GM12878 (cell line): ENCODE measurements around the gene CREB3L1. TPM values are rescaled to one million over a fixed set of nuclear protein-coding genes. Genes with fewer than 3 reads are reported as not detected.

ENCODE experiments used
- ATAC-seq: fragments of 200-7000 bp; cut with Tn5 transposase; 3 replicates; pipeline ENCODE4 v1.9.1; 2020; ENCODE audit warnings: mild to moderate bottlenecking, moderate library complexity
- BruUV-seq: library from RNA; stranded (reverse); fragments of 400-500 nt; replicated peaks from 2 replicates; lab custom pipeline; 2021; lab: Mats Ljungman, UMichigan
- CTCF ChIA-PET: fragments of 300-600 bp; sonication (Branson Sonifier 250); formaldehyde crosslinking; extraction: SDS; loops from one replicate; lab custom pipeline; 2021; ENCODE audit warnings: inconsistent platforms; lab: Yijun Ruan, JAX
- POLR2A ChIA-PET: fragments of 350-600 bp; formaldehyde crosslinking; extraction: SDS; loops from one replicate; lab custom pipeline; 2021; ENCODE audit warnings: inconsistent platforms; lab: Charles Lee
- RAD21 ChIA-PET: fragments of 300-600 bp; sonication (Branson Sonifier 250); formaldehyde crosslinking; loops from one replicate; lab custom pipeline; 2023; ENCODE audit warnings: antibody characterized with exemption; ENCODE audit not compliant: unreplicated experiment; lab: Charles Lee
- SMC1A ChIA-PET: fragments of 300-600 bp; sonication (Branson Sonifier 250); formaldehyde crosslinking; loops from one replicate; lab custom pipeline; 2023; ENCODE audit not compliant: unreplicated experiment, uncharacterized antibody; lab: Charles Lee
- DNase-seq: peaks from one replicate; pipeline ENCODE4 v3.0.0-alpha.2; 2011; ENCODE audit warnings: low read depth, low spot score
- FAIRE-seq: peaks from 3 replicates; lab custom pipeline; 2011; peaks lifted over from hg19 to GRCh38; lab: Jason Lieb, UNC
- H2AFZ ChIP-seq: 2 replicates; pipeline ENCODE4 v1.6.0; 2011; ENCODE audit warnings: low read depth, low read length, control low read depth; ENCODE audit not compliant: control insufficient read depth
- H3K27ac ChIP-seq: 2 replicates; pipeline ENCODE4 v1.5.1; 2011; ENCODE audit warnings: control low read depth; ENCODE audit not compliant: control insufficient read depth, insufficient read depth
- H3K27me3 ChIP-seq, 2 experiments: replicated peaks in 1 of 2; 2 replicates each; pipeline versions ENCODE4 v1.6.0 to v1.6.1; 2011; ENCODE audit warnings: low read length in 1 of 2; ENCODE audit not compliant: control insufficient read depth in 2 of 2, insufficient read depth in 2 of 2
- H3K36me3 ChIP-seq, 2 experiments: 2 replicates each; pipeline ENCODE4 v1.5.1; 2011; ENCODE audit warnings: low read length in 1 of 2; ENCODE audit not compliant: control insufficient read depth in 2 of 2, insufficient read depth in 2 of 2
- H3K4me1 ChIP-seq: 2 replicates; pipeline ENCODE4 v1.6.1; 2011; ENCODE audit warnings: mild to moderate bottlenecking, low read length, moderate library complexity, mixed read lengths; ENCODE audit not compliant: control insufficient read depth, insufficient read depth
- H3K4me2 ChIP-seq: 2 replicates; pipeline ENCODE4 v1.6.0; 2011; ENCODE audit warnings: control low read depth; ENCODE audit not compliant: control insufficient read depth, insufficient read depth
- H3K4me3 ChIP-seq: fragments of 200-600 bp; sonication (generic); 2 replicates; pipeline ENCODE4 v1.5.1; 2016
- H3K79me2 ChIP-seq: 2 replicates; pipeline ENCODE4 v1.6.0; 2011; ENCODE audit warnings: low read length; ENCODE audit not compliant: control insufficient read depth, insufficient read depth
- H3K9ac ChIP-seq: 2 replicates; pipeline ENCODE4 v1.8.0; 2011; ENCODE audit warnings: low read length, control low read depth, mixed read lengths; ENCODE audit not compliant: control insufficient read depth, insufficient read depth
- H3K9me3 ChIP-seq: replicated peaks from 3 replicates; pipeline ENCODE4 v1.5.1; 2011; ENCODE audit warnings: mild to moderate bottlenecking, low read length; ENCODE audit not compliant: control insufficient read depth, insufficient read depth
- H4K20me1 ChIP-seq: 2 replicates; pipeline ENCODE4 v1.6.0; 2011; ENCODE audit not compliant: control insufficient read depth, insufficient read depth
- ATF2 ChIP-seq: IDR thresholded peaks from 2 replicates; pipeline ENCODE4 v1.6.1; 2012; ENCODE audit warnings: low read length, inconsistent platforms
- CHD4 ChIP-seq: fragments of 200-600 bp; sonication (generic); IDR thresholded peaks from 2 replicates; pipeline ENCODE4 v1.6.1; 2016; ENCODE audit warnings: mild to moderate bottlenecking
- GATAD2B ChIP-seq: fragments of 450-650 bp; conservative IDR thresholded peaks from 2 replicates; pipeline ENCODE4 v1.6.1; 2017; ENCODE audit warnings: low read depth, mild to moderate bottlenecking, moderate library complexity
- KAT2A ChIP-seq: conservative IDR thresholded peaks from 2 replicates; pipeline ENCODE4 v1.6.1; 2011; ENCODE audit warnings: low read depth, low read length; ENCODE audit not compliant: control insufficient read depth
- KLF5 ChIP-seq: fragments of 450-650 bp; IDR thresholded peaks from 2 replicates; pipeline ENCODE4 v1.6.1; 2014; ENCODE audit warnings: mild to moderate bottlenecking; ENCODE audit not compliant: partially characterized antibody
- MTA3 ChIP-seq: IDR thresholded peaks from 2 replicates; pipeline ENCODE4 v1.6.1; 2012; ENCODE audit warnings: low read length, inconsistent platforms, borderline replicate concordance
- NFYA ChIP-seq: IDR thresholded peaks from 2 replicates; pipeline ENCODE4 v1.6.1; 2011; ENCODE audit warnings: low read depth, mild to moderate bottlenecking, low read length, improper control_type of control experiment, borderline replicate concordance
- NR2C1 ChIP-seq: fragments of 450-650 bp; IDR thresholded peaks from 2 replicates; pipeline ENCODE4 v1.6.1; 2017; ENCODE audit warnings: antibody characterized with exemption, mild to moderate bottlenecking, moderate library complexity
- POU2F2 ChIP-seq: IDR thresholded peaks from 3 replicates; pipeline ENCODE4 v1.6.1; 2011; ENCODE audit warnings: low read depth, mild to moderate bottlenecking, low read length, borderline replicate concordance
- RAD21 ChIP-seq: IDR thresholded peaks from 2 replicates; pipeline ENCODE4 v1.6.1; 2011; ENCODE audit warnings: mild to moderate bottlenecking, low read depth, low read length, moderate library complexity; ENCODE audit not compliant: insufficient read depth
- RB1 ChIP-seq: fragments of 450-650 bp; formaldehyde crosslinking; IDR thresholded peaks from 2 replicates; pipeline ENCODE4 v1.6.1; 2017; ENCODE audit warnings: mild to moderate bottlenecking, borderline replicate concordance
- RUNX3 ChIP-seq: IDR thresholded peaks from 2 replicates; pipeline ENCODE4 v1.6.1; 2012; ENCODE audit warnings: low read length, inconsistent platforms
- SREBF1 ChIP-seq: IDR thresholded peaks from 2 replicates; pipeline ENCODE4 v1.6.1; 2012; ENCODE audit warnings: mild to moderate bottlenecking, low read length
- USF1 ChIP-seq: IDR thresholded peaks from 2 replicates; pipeline ENCODE4 v1.6.1; 2011; ENCODE audit warnings: borderline replicate concordance, low read depth, mild to moderate bottlenecking, moderate library complexity, mixed read lengths, low read length; ENCODE audit not compliant: insufficient read depth; ENCODE audit errors: extremely low read length
- ZNF622 ChIP-seq: fragments of 450-650 bp; IDR thresholded peaks from 2 replicates; pipeline ENCODE4 v1.6.1; 2017; ENCODE audit warnings: mild to moderate bottlenecking, inconsistent platforms
- ZNF687 ChIP-seq: fragments of 450-650 bp; IDR thresholded peaks from 2 replicates; pipeline ENCODE4 v1.6.1; 2017; ENCODE audit warnings: mild to moderate bottlenecking, moderate library complexity
- ZSCAN29 ChIP-seq: fragments of 450-650 bp; IDR thresholded peaks from 2 replicates; pipeline ENCODE4 v1.6.1; 2017; ENCODE audit warnings: mild to moderate bottlenecking, moderate library complexity
- WGBS: methylation state at CpG from one replicate; pipeline ENCODE4 v1.1.6; 2016; ENCODE audit warnings: low lambda C conversion rate; ENCODE audit not compliant: insufficient replicate concordance, insufficient coverage; ENCODE audit errors: missing lambda C conversion rate; 5-methylcytosine and 5-hydroxymethylcytosine counted together
- in situ Hi-C: fragments of 300-500 bp; cut with MboI; formaldehyde crosslinking; loops from 9 replicates; pipeline ENCODE4 v1.14.3; 2018; ENCODE audit warnings: mixed read lengths
- intact Hi-C: fragments of 100-400 bp; cut with micrococcal nuclease; formaldehyde crosslinking; loops from one replicate; pipeline ENCODE4 v1.14.2; 2022; ENCODE audit not compliant: unreplicated experiment
- polyA plus RNA-seq, 11 experiments: library from polyadenylated mRNA; depleted of rRNA in 4 of 11; unstranded in 6 of 11; stranded (reverse) in 5 of 11; fragments of >200 nt; fragmentation: Nextera tagmentation in 4 of 11; fragmentation: Illumina TruSeq in 1 of 11; extraction: Ambion mirVana in 4 of 11; extraction: Trizol in 1 of 11; gene quantifications; 1 replicate in 1 of 11; 2 replicates in 10 of 11; pipeline versions ENCODE4 v1.2.1 to v1.2.3, GENCODE V29; 2011 to 2016; ENCODE audit warnings: inconsistent platforms in 2 of 11, missing spikeins in 2 of 11, low read depth in 1 of 11
- total RNA-seq, 4 experiments: library from RNA; depleted of rRNA in 3 of 4; stranded (reverse); fragments of >200 nt in 3 of 4; fragmentation: Illumina TruSeq in 1 of 4; extraction: Trizol in 1 of 4; gene quantifications; 2 replicates each; pipeline versions ENCODE4 v1.2.1 to v1.2.3, GENCODE V29; 2013 to 2021

CREB3L1 gene
- total and polyA plus RNA-seq, 10 of the 15 experiments (the other 5 are each of a cell fraction or from before 2014, with no cell fraction given): 0.03 to 1.4 (median 0.22) TPM

- WGBS: 66% methylated on average over 15 of the region's 15 CpGs
- TF ChIP-seq GATAD2B (no peak), NFYA (no peak), KLF5 (no peak), ZNF687 (no peak), RAD21 (no peak), POU2F2 (no peak), ATF2 (no peak), CHD4 (no peak), USF1 (no peak), ZNF622 (no peak), MTA3 (no peak), SREBF1 (no peak), ZSCAN29 (no peak), NR2C1 (no peak), RB1 (no peak), KAT2A (no peak), RUNX3 (no peak)
- SMC1A ChIA-PET: interaction anchor here (2.4 kb wide), 1 partner anchor 9 kb away, joined by 9 read pairs; no protein-coding TSS in a partner anchor
- H3K27me3 ChIP-seq: 0 out of 4 replicates have a peak, but pooled peaks cover 2 to 7% of the 10 kb centered on the region in 2 experiments
- no peak overlapping the region for H3K27ac ChIP-seq
- H2AFZ ChIP-seq: no peak overlapping the region; the same call in 1 of the 2 replicates
- ATAC-seq (no peak; the same call in 2 of the 3 replicates), DNase-seq (no peak), FAIRE-seq (no peak)
- H3K4me1 ChIP-seq: 0 out of 2 replicates have a peak, but pooled peaks cover 5% of the 10 kb centered on the region
- H3K9me3 ChIP-seq: no peaks in the 10 kb centered on the region
- no peaks in the 10 kb centered on the region for H3K36me3 ChIP-seq
- peak overlapping the region; percentile 70 for H3K4me3 ChIP-seq
- BruUV-seq: TSS peak; percentile 50
- POLR2A ChIA-PET: no interaction called here
- H3K4me2 ChIP-seq: peak overlapping the region; percentile 26
- CTCF ChIA-PET: interaction anchor here (0.8 to 5.8 kb wide), 9 partner anchors 9 to 40 kb away, joined by 3 to 68 read pairs (median 3); no protein-coding TSS in a partner anchor
- RAD21 ChIA-PET: interaction anchor here (0.7 kb wide), 1 partner anchor 11 kb away, joined by 3 read pairs; no protein-coding TSS in a partner anchor
- H3K79me2 ChIP-seq: peaks cover 27% of the 10 kb centered on the region
- peak overlapping the region; percentile 61 for H3K9ac ChIP-seq
- intact Hi-C loops (no loop called here), in situ Hi-C loops (no loop called here)
- H4K20me1 ChIP-seq: no peaks in the 10 kb centered on the region
Measured at GRCh38 chr11:46279126-46280099, 2.0 kb downstream of the CREB3L1 start.
